Measurements from ENCODE around the gene ZBTB22.
A peak's percentile ranks its signal among the peaks of the same experiment; 100 is the strongest.
"Not testable (repeated sequence)": the region's sequence is repeated elsewhere in the genome, so short reads cannot be mapped to it uniquely, and the experiment has no call there.

The ZBTB22 gene

DNA sequence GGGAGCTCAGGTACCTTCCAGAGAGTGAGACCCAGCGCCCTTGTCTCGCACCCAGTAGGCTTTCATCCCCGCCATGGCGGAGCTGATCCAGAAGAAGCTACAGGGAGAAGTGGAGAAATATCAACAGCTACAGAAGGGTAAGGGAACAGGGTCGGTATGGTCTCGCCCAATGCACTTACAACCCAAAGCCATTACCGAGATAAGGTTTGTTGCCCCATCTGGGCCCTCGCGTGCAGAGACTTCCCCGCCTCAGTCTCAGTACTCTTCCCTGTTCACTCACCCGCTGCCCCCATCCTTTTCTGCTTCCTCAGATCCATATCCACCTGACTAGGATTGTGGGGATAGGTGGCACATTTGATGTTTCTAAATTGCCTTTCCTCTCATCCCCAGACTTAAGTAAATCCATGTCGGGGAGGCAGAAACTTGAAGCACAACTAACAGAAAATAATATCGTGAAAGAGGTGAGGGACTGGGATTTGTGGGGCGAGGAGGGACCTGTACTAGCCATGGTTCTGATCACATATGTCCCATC is 27.7 kb downstream of the ZBTB22 start:
- ChIA-PET POLR2A (interaction anchor here (0.8 to 3.5 kb wide), 10 partner anchors 8 to 290 kb away, joined by 3 to 44 read pairs (median 6); partner anchors contain the start of genes B3GALT4, BAK1, CUTA and RGL2), CTCF (interaction anchor here (1.2 to 1.4 kb wide), 2 partner anchors 10 to 13 kb away, joined by 3 to 6 read pairs; partner anchors contain the start of gene B3GALT4)
- no peak for DNase-seq (ENCODE audit: extremely low spot score)
- TF ChIP-seq FOXM1 (IDR thresholded peaks at IDR 0.05; ENCODE audit: borderline replicate concordance) (no peak), NFRKB (IDR thresholded peaks at IDR 0.05) (no peak), BHLHE40 (IDR thresholded peaks at IDR 0.05; ENCODE audit: borderline replicate concordance) (no peak)

DNA sequence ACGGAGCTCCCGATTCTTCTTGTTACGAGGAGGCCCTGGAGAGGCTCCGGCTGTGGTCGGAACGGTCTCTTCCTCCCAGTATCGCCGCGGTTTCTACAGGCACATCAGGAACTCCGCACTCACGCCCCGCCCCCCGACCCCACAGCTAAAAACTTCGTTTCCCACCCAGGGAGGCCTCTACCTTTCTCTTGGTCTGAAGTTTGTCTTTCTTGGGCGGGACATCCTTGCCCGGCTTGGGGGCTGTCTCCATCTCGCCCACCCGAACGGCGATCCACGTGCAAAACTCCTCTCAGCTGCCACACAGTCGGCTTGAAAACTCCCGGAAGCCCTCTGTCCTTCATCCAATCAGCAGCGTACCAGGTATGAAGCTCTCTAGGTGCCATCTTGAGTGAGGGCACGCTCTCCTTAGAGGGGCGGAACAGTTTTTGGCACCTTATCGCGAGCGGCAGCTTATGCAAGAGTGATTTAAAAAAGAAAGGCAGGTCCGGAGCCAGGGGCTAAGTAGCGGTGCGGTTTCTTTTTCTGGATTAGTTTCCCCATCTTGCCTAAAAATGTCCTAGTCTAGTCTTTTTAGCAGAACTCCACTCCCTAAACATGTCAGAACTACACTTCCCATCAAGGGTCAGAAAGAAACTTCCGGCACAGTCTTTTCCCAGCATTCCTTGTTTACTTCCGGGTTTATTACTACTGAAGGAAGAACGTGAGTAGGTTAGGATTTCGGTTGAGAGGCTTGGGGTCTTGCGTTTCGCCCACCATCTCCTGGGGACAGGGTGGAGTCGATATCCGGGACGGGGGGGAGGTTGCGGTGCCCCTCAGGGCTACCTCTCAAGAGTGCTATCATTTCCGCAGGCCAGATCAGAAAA is 28.4 kb downstream of the ZBTB22 start, which contains the start of the genes PFDN6 and WDR46:
TSS of gene PFDN6 (plus strand) at position 681 of the 863 bp plus-strand sequence. CDS start 256 bp downstream, outside the sequence.
TSS of gene WDR46 (minus strand) at position 319 of the 863 bp plus-strand sequence. CDS start at position 250, 69 bp downstream.
- ChIA-PET POLR2A (interaction anchor here (0.8 to 3.5 kb wide), 11 partner anchors 9 to 291 kb away, joined by 3 to 44 read pairs (median 5); partner anchors contain the start of genes B3GALT4, BAK1, CUTA and RGL2), CTCF (interaction anchor here (0.6 to 1.8 kb wide), 5 partner anchors 9 to 23 kb away, joined by 3 to 6 read pairs (median 3); partner anchors contain the start of gene B3GALT4)
- DNase-seq (ENCODE audit: extremely low spot score), result peak; percentile 86
- TF ChIP-seq L3MBTL2 (conservative IDR thresholded peaks at IDR 0.05) (peak; percentile 84), ELF4 (IDR thresholded peaks at IDR 0.05) (peak; percentile 96), PKNOX1 (IDR thresholded peaks at IDR 0.05) (peak; percentile 40; the same call in 1 of the 2 replicates), ZNF384 (IDR thresholded peaks at IDR 0.05) (no peak), FOXK2 (IDR thresholded peaks at IDR 0.05) (peak; percentile 92)

- TF ChIP-seq LEF1 (IDR thresholded peaks at IDR 0.05; ENCODE audit: borderline replicate concordance) (no peak), ZNF384 (IDR thresholded peaks at IDR 0.05) (no peak)
- CTCF ChIA-PET, result interaction anchor here (0.6 to 1.8 kb wide), 4 partner anchors 10 to 23 kb away, joined by 3 to 6 read pairs (median 4); partner anchors contain the start of gene B3GALT4
- POLR2A ChIA-PET, result interaction anchor here (0.8 to 3.5 kb wide), 6 partner anchors 8 to 30 kb away, joined by 5 to 44 read pairs (median 22); partner anchors contain the start of genes B3GALT4, RGL2, RPS18 and VPS52
- DNase-seq (ENCODE audit: extremely low spot score), result no peak
Measured at GRCh38 chr6:33288141-33288920, 29.2 kb downstream of the ZBTB22 start.

DNA sequence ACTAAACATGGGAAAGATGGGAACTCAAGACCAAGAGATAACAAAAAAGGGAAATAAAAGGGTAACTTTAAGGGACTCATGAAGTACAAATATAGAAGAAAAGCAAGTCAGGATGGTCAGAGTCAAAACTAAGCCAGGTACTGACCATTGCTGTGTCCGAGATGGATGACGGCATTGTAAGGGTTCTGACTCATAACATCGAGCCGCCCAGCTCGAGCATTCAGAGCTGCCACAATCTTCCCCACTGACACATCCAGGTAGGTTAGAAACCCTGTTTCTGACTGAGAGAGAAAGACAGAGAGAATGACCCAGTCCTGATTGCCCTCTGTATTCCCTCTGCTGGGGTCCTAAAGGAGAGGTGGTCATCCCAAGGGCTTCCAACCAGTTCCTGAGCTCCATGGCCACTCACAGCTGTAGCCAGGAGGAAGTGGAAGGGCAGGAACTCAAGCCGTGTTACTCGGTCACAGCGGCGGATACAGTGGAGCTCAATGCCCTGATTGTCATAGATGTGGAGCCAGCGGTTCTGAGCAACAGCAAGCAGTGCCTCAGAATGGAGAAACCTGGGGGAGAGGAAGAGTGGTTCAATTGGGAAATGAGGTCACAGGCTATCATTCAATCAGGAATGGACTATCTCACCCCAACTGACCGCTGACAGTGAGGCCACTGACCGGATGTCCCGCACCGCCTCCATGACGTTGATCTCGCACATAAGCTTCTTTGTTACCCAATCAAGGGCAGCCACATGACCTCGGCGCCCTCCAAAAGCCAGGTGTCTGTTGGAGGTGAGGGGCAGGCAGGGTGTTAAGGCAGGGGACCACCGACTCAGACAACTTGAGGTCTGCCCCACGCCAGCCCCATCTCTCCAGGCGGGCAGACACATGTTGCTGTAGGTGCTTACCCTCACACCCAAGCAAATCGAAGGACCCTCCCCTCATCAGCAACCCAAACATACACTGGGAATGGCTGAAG is 30.3 kb downstream of the ZBTB22 start:
- ChIA-PET CTCF (no interaction called here), POLR2A (interaction anchor here (0.8 to 3.1 kb wide), 4 partner anchors 9 to 15 kb away, joined by 3 to 44 read pairs (median 6); partner anchors contain the start of genes B3GALT4, RGL2, RPS18 and VPS52)
- no peak for DNase-seq (ENCODE audit: extremely low spot score)
- no peak for TF ChIP-seq TARDBP (IDR thresholded peaks at IDR 0.05)
- TF ChIP-seq ELF4 (IDR thresholded peaks at IDR 0.05), result no peak
- TF ChIP-seq FOXK2 (IDR thresholded peaks at IDR 0.05), result no peak
- TF ChIP-seq ZNF384 (IDR thresholded peaks at IDR 0.05), result no peak
- TF ChIP-seq BHLHE40 (IDR thresholded peaks at IDR 0.05; ENCODE audit: borderline replicate concordance), result no peak
- no peak for TF ChIP-seq HDGF (IDR thresholded peaks at IDR 0.05; ENCODE audit: borderline replicate concordance)
- TF ChIP-seq FOXA1 (IDR thresholded peaks at IDR 0.05), result no peak
- no peak for TF ChIP-seq L3MBTL2 (conservative IDR thresholded peaks at IDR 0.05)

- CTCF ChIA-PET; DNase-seq (ENCODE audit: extremely low spot score): not testable (repeated sequence)
- POLR2A ChIA-PET, result interaction anchor here (2.1 to 2.4 kb wide), 2 partner anchors 13 to 14 kb away, joined by 7 read pairs; partner anchors contain the start of genes RPS18 and VPS52
Measured at GRCh38 chr6:33285214-33285613, 32.3 kb downstream of the ZBTB22 start.

DNA sequence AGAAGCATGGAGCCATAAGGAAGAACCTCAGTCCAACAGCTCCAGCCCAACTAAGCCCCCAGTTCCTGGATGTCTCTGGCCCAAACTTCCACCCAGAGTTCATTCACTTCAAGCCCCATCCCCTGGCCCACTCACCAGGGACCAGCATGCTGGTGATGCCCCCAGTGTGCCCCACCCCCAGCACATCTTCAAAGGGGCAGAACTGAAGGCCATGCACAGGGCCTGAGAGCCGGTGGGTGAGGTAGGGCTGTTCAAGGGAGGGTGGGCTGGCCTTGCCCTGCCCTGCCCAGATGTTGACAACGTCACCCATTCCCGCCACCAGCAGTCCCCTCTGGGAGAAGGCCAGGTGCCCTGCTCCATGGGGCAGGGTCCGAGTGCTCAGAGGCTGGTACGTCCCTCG is 37.0 kb downstream of the ZBTB22 start:
- POLR2A ChIA-PET, result interaction anchor here (1.1 to 3.1 kb wide), 5 partner anchors 8 to 19 kb away, joined by 3 to 12 read pairs (median 4); partner anchors contain the start of genes RPS18, VPS52 and WDR46
- TF ChIP-seq TARDBP (IDR thresholded peaks at IDR 0.05) (no peak), NFRKB (IDR thresholded peaks at IDR 0.05) (no peak), SP1 (IDR thresholded peaks at IDR 0.05) (no peak), ELF4 (IDR thresholded peaks at IDR 0.05) (no peak), ZNF384 (IDR thresholded peaks at IDR 0.05) (no peak), L3MBTL2 (conservative IDR thresholded peaks at IDR 0.05) (no peak), FOXA1 (IDR thresholded peaks at IDR 0.05) (no peak), FOXM1 (IDR thresholded peaks at IDR 0.05; ENCODE audit: borderline replicate concordance) (no peak), PKNOX1 (IDR thresholded peaks at IDR 0.05) (no peak), LEF1 (IDR thresholded peaks at IDR 0.05; ENCODE audit: borderline replicate concordance) (no peak), SUZ12 (IDR thresholded peaks at IDR 0.05) (no peak), CTBP1 (IDR thresholded peaks at IDR 0.05; ENCODE audit: borderline replicate concordance) (no peak), HDGF (IDR thresholded peaks at IDR 0.05; ENCODE audit: borderline replicate concordance) (no peak), ARNT (IDR thresholded peaks at IDR 0.05) (no peak), BHLHE40 (IDR thresholded peaks at IDR 0.05; ENCODE audit: borderline replicate concordance) (no peak), FOXK2 (IDR thresholded peaks at IDR 0.05) (no peak)
- DNase-seq (ENCODE audit: extremely low spot score), result no peak
- CTCF ChIA-PET, result interaction anchor here (1.2 to 1.7 kb wide), 3 partner anchors 9 to 65 kb away, joined by 3 to 6 read pairs (median 3); partner anchors contain the start of genes PFDN6 and WDR46

Data from HEK293T (cell line).